Measurements from ENCODE around the gene USP36. TPM values are rescaled to one million over a fixed set of nuclear protein-coding genes. Genes with fewer than 3 reads are reported as not detected.
A peak's percentile ranks its signal among the peaks of the same experiment; 100 is the strongest.

Gene USP36
- polyA plus RNA-seq, 1 donor (not counting 4 experiments of a cell fraction or from before 2014, with no cell fraction given): 25.2 TPM

DNA sequence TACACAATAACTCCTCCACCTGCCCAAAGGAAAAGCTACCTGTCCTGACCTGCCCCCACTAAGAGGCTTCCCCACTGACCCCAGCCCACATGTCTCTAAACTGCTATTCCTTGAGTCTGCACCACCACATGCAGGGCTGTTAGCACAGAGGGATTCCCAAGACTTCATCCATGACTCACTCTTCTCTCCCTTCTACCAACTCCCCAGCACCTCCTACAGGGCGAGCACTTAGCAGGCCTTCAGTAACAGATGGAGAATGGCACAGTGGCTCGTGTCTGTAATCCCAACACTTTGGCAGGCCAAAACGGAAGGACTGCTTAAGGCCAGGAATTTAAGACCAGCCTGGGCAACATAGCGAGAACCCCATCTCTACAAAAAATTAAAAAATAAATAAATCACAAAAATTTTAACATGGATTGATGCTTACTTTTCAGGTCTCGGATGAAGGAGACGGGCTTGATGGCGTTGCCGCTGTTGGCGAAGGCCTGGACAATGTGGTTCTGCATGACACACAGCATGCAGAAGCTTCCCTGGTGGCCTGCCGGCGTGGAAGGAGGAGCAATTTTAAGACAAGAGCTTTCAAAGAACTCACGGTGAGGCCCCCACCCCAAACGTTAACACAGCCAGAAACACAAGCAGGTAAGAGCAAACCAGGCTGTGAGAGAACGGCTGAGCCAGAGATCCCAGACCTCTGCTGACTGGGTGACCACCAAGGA lies 12.0 kb downstream of the USP36 start:
- Histone ChIP-seq H3K36me3 (ENCODE audit: control insufficient read depth in 2 of 2, extremely low read depth in 1 of 2, insufficient read depth in 2 of 2, low read length in 2 of 2) (peaks cover 41 to 57% of the 10 kb centered on the region in 2 experiments), H3K9me3 (ENCODE audit: control insufficient read depth, low read depth, low read length) (no peaks in the 10 kb centered on the region), H3K4me2 (ENCODE audit: control insufficient read depth, extremely low read depth, insufficient read depth, low read depth, low read length) (no peak overlapping the region), H3K4me1 (ENCODE audit: control insufficient read depth, extremely low read depth, insufficient read depth, low read length) (no peaks in the 10 kb centered on the region), H3K27ac (ENCODE audit: control insufficient read depth, insufficient read depth, low read length) (no peak overlapping the region), H3K9ac (ENCODE audit: control insufficient read depth, extremely low read depth, insufficient read depth, low read length) (no peak overlapping the region), H3K9me1 (ENCODE audit: control insufficient read depth, extremely low read depth, insufficient read depth, low read length) (no peaks in the 10 kb centered on the region), H2AFZ (ENCODE audit: control insufficient read depth, low read length) (no peak overlapping the region), H3K27me3 (ENCODE audit: control insufficient read depth, extremely low read depth, insufficient read depth, low read length) (no peaks in the 10 kb centered on the region), H4K20me1 (ENCODE audit: control insufficient read depth, extremely low read depth, insufficient read depth, low read length) (peaks cover 4% of the 10 kb centered on the region), H3K79me2 (ENCODE audit: control insufficient read depth, insufficient read depth, low read length) (peaks cover 42% of the 10 kb centered on the region), H3K4me3 (ENCODE audit: control insufficient read depth in 2 of 3, extremely low read depth in 1 of 3, insufficient read depth in 2 of 3, low read depth in 1 of 3, low read length in 3 of 3) (no peak overlapping the region)
- dilution Hi-C loops (cut with MboI; ENCODE audit: extremely low pct_ligation_motif_present, low sequenced_read_pairs): no loop called here
- TF ChIP-seq EZH2 (IDR thresholded peaks at IDR 0.05; ENCODE audit: low read length): no peak
- TF ChIP-seq, protein P1, sequence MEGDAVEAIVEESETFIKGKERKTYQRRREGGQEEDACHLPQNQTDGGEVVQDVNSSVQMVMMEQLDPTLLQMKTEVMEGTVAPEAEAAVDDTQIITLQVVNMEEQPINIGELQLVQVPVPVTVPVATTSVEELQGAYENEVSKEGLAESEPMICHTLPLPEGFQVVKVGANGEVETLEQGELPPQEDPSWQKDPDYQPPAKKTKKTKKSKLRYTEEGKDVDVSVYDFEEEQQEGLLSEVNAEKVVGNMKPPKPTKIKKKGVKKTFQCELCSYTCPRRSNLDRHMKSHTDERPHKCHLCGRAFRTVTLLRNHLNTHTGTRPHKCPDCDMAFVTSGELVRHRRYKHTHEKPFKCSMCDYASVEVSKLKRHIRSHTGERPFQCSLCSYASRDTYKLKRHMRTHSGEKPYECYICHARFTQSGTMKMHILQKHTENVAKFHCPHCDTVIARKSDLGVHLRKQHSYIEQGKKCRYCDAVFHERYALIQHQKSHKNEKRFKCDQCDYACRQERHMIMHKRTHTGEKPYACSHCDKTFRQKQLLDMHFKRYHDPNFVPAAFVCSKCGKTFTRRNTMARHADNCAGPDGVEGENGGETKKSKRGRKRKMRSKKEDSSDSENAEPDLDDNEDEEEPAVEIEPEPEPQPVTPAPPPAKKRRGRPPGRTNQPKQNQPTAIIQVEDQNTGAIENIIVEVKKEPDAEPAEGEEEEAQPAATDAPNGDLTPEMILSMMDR (optimal IDR thresholded peaks at IDR 0.05 in 1 of 3, IDR thresholded peaks at IDR 0.05 in 1 of 3, conservative IDR thresholded peaks at IDR 0.05 in 1 of 3; ENCODE audit: extremely low read depth in 1 of 3, insufficient read depth in 2 of 3, low read length in 3 of 3): peak; percentile 45 to 66 (median 59)
- DNase-seq (ENCODE audit: low read depth, low spot score) (no peak), FAIRE-seq (peak; percentile 61)

DNA sequence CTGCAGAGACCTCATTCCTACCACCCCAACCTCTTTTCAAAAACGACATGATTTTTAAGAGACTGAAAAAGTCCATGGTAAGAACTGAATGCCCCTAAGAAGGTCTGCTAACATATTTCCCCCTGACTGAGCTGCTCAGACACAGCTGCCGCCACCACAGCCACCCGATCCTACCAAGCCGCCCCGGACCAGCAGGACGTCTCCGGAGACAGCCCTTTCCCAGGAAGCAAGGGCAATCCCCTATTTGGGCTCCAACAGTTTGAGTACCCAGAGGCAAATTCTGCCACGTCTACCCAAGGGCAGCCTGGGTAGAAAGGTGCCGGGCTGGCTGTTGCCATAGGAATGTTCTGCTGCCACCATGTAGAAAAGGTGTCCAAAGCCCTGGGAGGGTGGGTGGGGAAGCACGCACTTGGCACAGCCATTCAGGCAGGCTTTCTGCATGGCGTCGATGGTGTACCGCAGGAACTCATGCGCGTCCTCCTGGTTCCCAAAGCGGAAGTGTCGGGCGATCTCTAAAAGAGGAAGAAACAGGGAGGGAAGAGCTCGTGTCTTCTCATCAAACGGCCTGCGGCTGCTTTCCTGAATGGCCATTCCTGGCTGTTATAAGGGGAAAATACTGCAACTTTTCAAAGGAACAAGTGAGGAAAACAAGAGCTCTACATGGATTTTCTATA lies 13.6 kb downstream of the USP36 start:
- H3K27ac ChIP-seq (ENCODE audit: control insufficient read depth, insufficient read depth, low read length): no peak overlapping the region
- DNase-seq (ENCODE audit: low read depth, low spot score): no peak
- TF ChIP-seq, protein P1 (optimal IDR thresholded peaks at IDR 0.05 in 1 of 3, IDR thresholded peaks at IDR 0.05 in 1 of 3, conservative IDR thresholded peaks at IDR 0.05 in 1 of 3; ENCODE audit: extremely low read depth in 1 of 3, insufficient read depth in 2 of 3, low read length in 3 of 3): no peak
- TF ChIP-seq EZH2 (IDR thresholded peaks at IDR 0.05; ENCODE audit: low read length): no peak
- H3K4me1 ChIP-seq (ENCODE audit: control insufficient read depth, extremely low read depth, insufficient read depth, low read length): no peaks in the 10 kb centered on the region
- H3K36me3 ChIP-seq (ENCODE audit: control insufficient read depth in 2 of 2, extremely low read depth in 1 of 2, insufficient read depth in 2 of 2, low read length in 2 of 2): peaks cover 48 to 59% of the 10 kb centered on the region in 2 experiments
- H3K9me1 ChIP-seq (ENCODE audit: control insufficient read depth, extremely low read depth, insufficient read depth, low read length): no peaks in the 10 kb centered on the region
- no peak for FAIRE-seq
- no peak overlapping the region for H2AFZ ChIP-seq (ENCODE audit: control insufficient read depth, low read length)
- no peak overlapping the region for H3K9ac ChIP-seq (ENCODE audit: control insufficient read depth, extremely low read depth, insufficient read depth, low read length)
- no peaks in the 10 kb centered on the region for H3K27me3 ChIP-seq (ENCODE audit: control insufficient read depth, extremely low read depth, insufficient read depth, low read length)
- H3K79me2 ChIP-seq (ENCODE audit: control insufficient read depth, insufficient read depth, low read length): peaks cover 33% of the 10 kb centered on the region
- no peaks in the 10 kb centered on the region for H3K9me3 ChIP-seq (ENCODE audit: control insufficient read depth, low read depth, low read length)
- H4K20me1 ChIP-seq (ENCODE audit: control insufficient read depth, extremely low read depth, insufficient read depth, low read length): peaks cover 4% of the 10 kb centered on the region
- no peak overlapping the region for H3K4me2 ChIP-seq (ENCODE audit: control insufficient read depth, extremely low read depth, insufficient read depth, low read depth, low read length)
- no peak overlapping the region for H3K4me3 ChIP-seq (ENCODE audit: control insufficient read depth in 2 of 3, extremely low read depth in 1 of 3, insufficient read depth in 2 of 3, low read depth in 1 of 3, low read length in 3 of 3)
- dilution Hi-C loops (cut with MboI; ENCODE audit: extremely low pct_ligation_motif_present, low sequenced_read_pairs): no loop called here
